HUES64 (cell line): Measurements from ENCODE around the gene EDC4.

Experiments
- H3K27ac ChIP-seq: 2 replicates; pipeline ENCODE4 v1.7.0; 2013; ENCODE audit warnings: low read depth, low read length, inconsistent platforms
- H3K27me3 ChIP-seq: 2 replicates; pipeline ENCODE4 v1.6.1; 2013; ENCODE audit warnings: mild to moderate bottlenecking, low read length; ENCODE audit not compliant: insufficient read depth
- H3K36me3 ChIP-seq: 2 replicates; pipeline ENCODE4 v1.6.1; 2013; ENCODE audit warnings: mild to moderate bottlenecking, low read length; ENCODE audit not compliant: insufficient read depth
- H3K4me1 ChIP-seq: 2 replicates; pipeline ENCODE4 v1.6.1; 2013; ENCODE audit warnings: mild to moderate bottlenecking, low read length, moderate library complexity; ENCODE audit not compliant: insufficient read depth
- H3K4me3 ChIP-seq: 2 replicates; pipeline ENCODE4 v1.5.1; 2013; ENCODE audit warnings: mild to moderate bottlenecking, low read length, moderate library complexity
- H3K9ac ChIP-seq: 2 replicates; pipeline ENCODE4 v1.6.1; 2013; ENCODE audit warnings: mild to moderate bottlenecking, low read depth, low read length
- H3K9me3 ChIP-seq: 2 replicates; pipeline ENCODE4 v1.6.1; 2013; ENCODE audit warnings: low read depth, low read length; ENCODE audit not compliant: insufficient read depth
- WGBS: fragments of 150-250, 120-280 bp; methylation state at CpG from one replicate; pipeline ENCODE4 v1.1.7; 2013; ENCODE audit warnings: missing lambda C conversion rate; 5-methylcytosine and 5-hydroxymethylcytosine counted together

Gene EDC4

DNA sequence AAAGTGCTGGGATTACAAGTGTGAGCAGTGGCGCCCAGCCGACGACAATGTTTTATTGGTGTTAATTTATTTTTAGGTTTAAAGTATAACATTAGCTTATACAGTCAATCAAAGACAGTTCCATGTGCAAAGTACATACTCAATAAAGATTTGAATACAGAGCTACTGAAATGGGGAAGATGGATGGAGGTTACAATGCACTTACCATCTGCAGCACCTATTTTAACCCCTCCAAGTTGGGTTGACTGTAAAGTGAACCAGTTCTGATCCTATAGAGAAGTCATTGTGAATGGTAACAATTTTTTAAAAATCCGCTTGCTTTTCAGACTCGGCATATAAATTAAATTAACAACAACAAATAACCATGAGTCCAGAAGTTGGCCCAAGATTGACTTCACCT, 19.5 kb downstream of the EDC4 start:
- 70% methylated on average over 3 of the region's 5 CpGs for WGBS
- H3K27ac ChIP-seq: peak overlapping the region; percentile 17; the same call in 1 of the 2 replicates

DNA sequence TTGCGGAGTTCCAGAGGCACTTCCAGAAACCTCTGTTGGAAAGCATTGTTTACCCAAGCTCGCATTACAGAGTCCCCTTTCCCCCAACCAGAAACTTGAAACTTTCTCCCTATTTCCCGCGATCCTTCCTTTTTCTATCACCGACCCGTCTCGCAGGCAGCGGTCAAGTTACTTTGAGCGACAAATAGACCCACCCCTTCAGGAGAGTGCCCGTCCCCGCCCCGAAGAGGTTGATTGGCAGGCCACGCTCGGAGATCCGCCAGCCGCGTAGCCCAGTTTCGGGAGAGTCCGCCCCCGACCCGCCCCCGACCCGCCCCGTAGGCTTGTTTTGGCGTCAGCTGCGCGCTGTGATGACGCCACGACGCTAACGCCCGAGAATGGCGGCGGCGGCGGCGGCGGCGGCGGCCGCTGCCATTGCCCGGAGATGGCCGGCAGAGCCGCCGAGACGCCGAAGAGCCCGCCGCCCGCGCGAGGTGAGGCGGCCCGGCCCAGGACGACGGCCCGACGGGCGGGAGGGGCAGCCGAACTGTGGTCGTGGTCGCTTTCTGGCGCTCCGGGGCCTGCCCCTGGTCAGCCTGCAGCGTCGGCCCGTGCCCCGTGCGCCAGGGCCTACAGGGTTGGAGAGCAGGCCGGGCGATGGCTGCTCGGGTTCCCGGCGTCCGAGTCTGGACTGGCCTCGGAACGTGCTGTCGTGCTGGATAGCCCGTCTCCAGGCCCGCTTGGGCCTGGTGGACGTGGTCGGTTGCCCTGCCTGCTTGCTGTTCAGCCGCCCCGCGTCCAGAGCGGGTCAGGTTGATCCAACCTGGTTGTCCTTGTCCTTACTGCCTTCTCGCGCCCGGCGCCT, 20.3 kb downstream of the EDC4 start, which contains the start of gene PSKH1:
Gene PSKH1 (plus strand): TSS at position 356 of the 844 bp plus-strand sequence. CDS start 15,496 bp downstream, outside the sequence.
- no peaks in the 10 kb centered on the region for H3K36me3 ChIP-seq
- H3K4me3 ChIP-seq: peak within 1 kb of the TSS; percentile 100
- peaks cover 12% of the 10 kb centered on the region; the same call in 1 of the 2 replicates for H3K4me1 ChIP-seq
- H3K9ac ChIP-seq: peak within 1 kb of the TSS; percentile 99
- H3K27me3 ChIP-seq: no peaks in the 10 kb centered on the region
- no peaks in the 10 kb centered on the region for H3K9me3 ChIP-seq
- peak within 1 kb of the TSS; percentile 90 for H3K27ac ChIP-seq
- under 1% methylated on average over 90 of the region's 90 CpGs for whole genome bisulfite sequencing

More for the DNA sequence above, 19.5 kb downstream of the EDC4 start:
- Histone ChIP-seq H3K9ac (peak overlapping the region; percentile 55), H3K27me3 (no peaks in the 10 kb centered on the region), H3K9me3 (no peaks in the 10 kb centered on the region), H3K36me3 (no peaks in the 10 kb centered on the region), H3K4me3 (peak overlapping the region; percentile 61), H3K4me1 (peaks cover 12% of the 10 kb centered on the region; the same call in 1 of the 2 replicates)

DNA sequence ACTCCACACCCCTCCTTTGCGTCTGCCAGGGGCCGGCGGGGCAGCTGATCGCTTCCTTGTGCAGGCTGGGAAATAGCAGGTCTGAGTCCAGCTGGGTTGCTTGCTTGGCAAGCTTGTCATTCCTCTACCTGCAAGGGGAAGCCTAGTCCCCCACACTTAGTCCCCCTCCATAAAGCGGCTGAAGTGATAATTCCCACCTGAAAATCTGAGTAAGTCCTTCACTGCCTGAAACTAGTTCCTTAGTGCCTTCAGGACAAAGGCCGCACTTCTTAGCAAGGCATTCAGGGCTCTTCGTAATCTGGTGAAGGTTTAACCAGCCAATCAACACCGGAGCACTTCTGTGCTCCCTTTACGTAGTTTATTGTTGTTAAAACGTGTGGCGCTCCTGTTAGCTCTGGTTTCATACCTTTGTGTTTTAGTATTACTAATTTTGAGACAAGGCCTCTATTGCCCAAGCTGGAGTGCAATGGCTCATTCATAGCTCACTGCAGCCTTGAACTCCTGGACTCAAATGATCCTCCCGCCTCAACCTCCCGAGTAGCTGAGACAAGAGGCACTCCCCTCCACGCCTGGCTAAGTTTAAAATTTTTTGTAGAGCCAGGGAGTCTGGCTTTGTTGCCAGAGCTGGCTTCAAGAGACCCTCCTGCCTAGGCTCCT, 21.0 kb downstream of the EDC4 start:
- Histone ChIP-seq H3K27ac (peak overlapping the region; percentile 90), H3K27me3 (no peaks in the 10 kb centered on the region), H3K4me3 (peak overlapping the region; percentile 100), H3K9me3 (no peaks in the 10 kb centered on the region), H3K9ac (peak overlapping the region; percentile 99), H3K4me1 (peaks cover 12% of the 10 kb centered on the region; the same call in 1 of the 2 replicates), H3K36me3 (no peaks in the 10 kb centered on the region)
- WGBS: 40% methylated on average over 14 of the region's 14 CpGs

- H3K9me3 ChIP-seq: no peaks in the 10 kb centered on the region
- H3K27ac ChIP-seq: no peak overlapping the region
- no peak overlapping the region for H3K9ac ChIP-seq
- no peak overlapping the region for H3K4me3 ChIP-seq
- H3K36me3 ChIP-seq: no peaks in the 10 kb centered on the region
- 94% methylated on average over 3 of the region's 3 CpGs for WGBS
- peaks cover 12% of the 10 kb centered on the region; the same call in 1 of the 2 replicates for H3K4me1 ChIP-seq
- no peaks in the 10 kb centered on the region for H3K27me3 ChIP-seq
These were observed 24.4 kb downstream of the EDC4 start for GRCh38 chr16:67897231-67897630.

- Histone ChIP-seq H3K9me3 (no peaks in the 10 kb centered on the region), H3K27me3 (no peaks in the 10 kb centered on the region), H3K4me1 (no peaks in the 10 kb centered on the region), H3K27ac (no peak overlapping the region), H3K9ac (no peak overlapping the region), H3K36me3 (no peaks in the 10 kb centered on the region), H3K4me3 (no peak overlapping the region)
- 96% methylated on average over 5 of the region's 5 CpGs for WGBS
These were observed 28.9 kb downstream of the EDC4 start for GRCh38 chr16:67901734-67902133.

DNA sequence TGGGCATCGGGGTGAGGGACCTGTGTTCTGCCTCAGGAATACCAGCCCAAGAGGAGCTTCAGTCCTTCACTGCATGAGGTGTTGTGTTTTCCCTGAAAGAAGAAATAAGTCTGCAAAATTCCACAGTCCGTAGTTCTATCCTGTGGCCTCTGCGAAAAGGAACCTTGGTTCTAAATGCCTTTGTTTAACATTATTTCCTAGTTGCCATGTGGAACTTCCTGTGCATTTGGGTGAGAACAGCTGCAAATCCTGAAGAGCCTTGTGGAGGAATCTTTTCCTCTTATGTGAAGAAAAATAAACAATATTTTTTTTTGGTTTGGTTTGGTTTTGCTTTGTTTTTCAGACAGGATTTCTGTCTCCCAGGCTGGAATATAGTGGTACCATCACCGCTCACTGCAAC, 30.0 kb downstream of the EDC4 start:
- H3K36me3 ChIP-seq: no peaks in the 10 kb centered on the region
- H3K27ac ChIP-seq: no peak overlapping the region
- H3K4me1 ChIP-seq: no peaks in the 10 kb centered on the region
- H3K9me3 ChIP-seq: no peaks in the 10 kb centered on the region
- no peaks in the 10 kb centered on the region for H3K27me3 ChIP-seq
- 92% methylated on average over 4 of the region's 4 CpGs for WGBS
- no peak overlapping the region for H3K4me3 ChIP-seq
- H3K9ac ChIP-seq: no peak overlapping the region

DNA sequence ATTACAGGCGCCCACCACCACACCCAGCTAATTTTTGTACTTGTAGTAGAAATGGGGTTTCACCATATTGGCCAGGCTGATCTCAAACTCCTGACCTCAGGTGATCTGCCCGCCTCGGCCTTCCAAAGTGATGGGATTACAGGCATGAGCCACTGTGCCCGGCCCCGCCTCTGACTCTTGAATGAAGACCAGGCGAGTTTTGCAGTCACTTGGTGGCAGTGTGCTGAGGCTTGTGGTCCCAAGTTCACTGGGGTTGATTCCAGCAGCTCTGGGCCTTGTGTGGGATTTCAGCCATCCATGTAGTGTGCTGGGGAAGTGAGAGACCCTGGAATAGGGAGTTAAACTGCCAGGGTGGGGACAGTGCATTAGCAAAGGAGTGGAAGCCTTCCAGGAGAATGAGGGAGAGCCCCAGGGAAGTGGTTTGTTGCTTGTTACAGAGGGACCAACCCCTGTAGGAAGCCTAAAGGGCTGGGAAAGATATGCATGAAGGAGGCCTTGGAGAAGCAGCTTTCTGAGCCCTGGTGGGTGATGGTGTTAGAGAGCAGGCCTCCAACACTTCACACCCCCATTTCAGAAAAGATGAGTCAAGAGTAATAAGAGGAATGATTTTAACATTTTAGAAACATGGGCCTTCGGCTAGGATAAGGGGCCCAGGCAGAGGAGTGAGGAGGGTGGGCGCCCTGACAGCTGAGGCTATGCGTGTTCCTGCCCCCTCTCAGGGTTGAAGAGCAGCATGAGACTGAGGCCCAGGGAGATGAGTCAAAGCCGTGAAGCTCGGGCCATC, 34.7 kb downstream of the EDC4 start:
- 92% methylated on average over 11 of the region's 11 CpGs for WGBS
- H3K9me3 ChIP-seq: no peaks in the 10 kb centered on the region
- H3K27ac ChIP-seq: no peak overlapping the region
- H3K27me3 ChIP-seq: no peaks in the 10 kb centered on the region
- no peaks in the 10 kb centered on the region for H3K4me1 ChIP-seq
- H3K4me3 ChIP-seq: no peak overlapping the region
- H3K36me3 ChIP-seq: peaks cover 26% of the 10 kb centered on the region
- H3K9ac ChIP-seq: no peak overlapping the region

GRCh38 chr16:67909056-67909742, 36.3 kb downstream of the EDC4 start:
- no peaks in the 10 kb centered on the region for H3K4me1 ChIP-seq
- no peak overlapping the region for H3K9ac ChIP-seq
- no peaks in the 10 kb centered on the region for H3K27me3 ChIP-seq
- H3K4me3 ChIP-seq: no peak overlapping the region
- H3K27ac ChIP-seq: no peak overlapping the region
- WGBS: 97% methylated on average over 36 of the region's 36 CpGs
- peaks cover 26% of the 10 kb centered on the region for H3K36me3 ChIP-seq
- H3K9me3 ChIP-seq: no peaks in the 10 kb centered on the region

DNA sequence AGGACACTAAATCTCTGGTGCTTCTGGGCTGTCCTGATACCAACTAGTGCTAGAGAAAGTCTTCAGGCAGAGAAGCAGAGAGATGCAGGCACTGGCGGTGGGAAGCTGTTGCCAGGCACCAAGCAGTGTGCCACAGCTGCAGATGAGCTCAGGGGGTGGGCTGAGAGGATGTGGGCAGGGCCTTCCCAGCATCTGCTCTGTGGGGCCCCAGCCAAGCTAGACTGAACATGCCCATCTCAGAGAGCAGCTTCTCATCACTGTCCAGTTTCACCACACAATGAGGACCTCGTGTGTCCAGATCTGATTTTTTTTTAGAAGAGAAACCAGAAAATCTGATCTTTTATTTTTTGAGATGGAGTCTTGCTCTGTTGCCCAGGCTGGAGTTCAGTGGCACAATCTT, 37.3 kb downstream of the EDC4 start:
- Histone ChIP-seq H3K9ac (no peak overlapping the region), H3K36me3 (peaks cover 26% of the 10 kb centered on the region), H3K27me3 (no peaks in the 10 kb centered on the region), H3K4me3 (no peak overlapping the region), H3K4me1 (peaks cover 6% of the 10 kb centered on the region), H3K27ac (no peak overlapping the region), H3K9me3 (no peaks in the 10 kb centered on the region)
- WGBS: 91% methylated on average over 2 of the region's 2 CpGs

DNA sequence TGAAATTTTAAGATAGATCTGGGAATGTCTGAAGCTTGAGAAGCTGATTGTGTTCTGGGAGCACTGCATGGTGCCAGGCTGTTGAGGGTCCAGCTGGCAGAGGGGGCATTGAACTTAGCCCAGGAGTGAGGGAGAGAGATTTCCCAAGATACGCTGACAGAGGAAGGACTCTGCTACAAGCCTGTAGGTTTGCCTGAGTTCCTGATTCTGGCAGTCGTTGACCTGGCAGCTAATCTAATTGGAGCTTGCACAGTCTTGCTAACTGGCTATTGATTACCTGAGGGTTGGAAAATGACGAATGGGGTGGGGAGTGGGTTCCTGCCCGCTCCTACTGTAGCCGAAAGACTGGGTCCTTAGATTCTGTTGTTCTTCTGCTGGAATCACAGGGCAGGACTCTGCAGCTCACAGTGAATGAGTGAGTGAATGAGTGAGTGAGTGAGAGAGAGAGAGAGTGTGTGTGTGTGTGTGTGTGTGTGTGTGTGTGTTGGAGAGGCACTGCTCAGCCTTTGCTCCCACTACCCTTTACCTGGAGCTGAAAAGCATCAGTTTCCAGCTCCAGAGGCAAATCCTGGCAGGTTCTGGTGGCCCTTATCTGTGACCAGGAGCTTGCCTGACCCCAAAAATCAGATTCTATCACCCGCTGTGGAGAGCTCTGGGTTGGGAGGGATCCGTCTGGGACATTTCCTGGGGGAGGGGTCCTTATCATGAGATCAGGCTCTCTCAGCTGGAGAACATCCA, 42.1 kb downstream of the EDC4 start:
- Histone ChIP-seq H3K4me1 (peaks cover 14% of the 10 kb centered on the region), H3K27ac (no peak overlapping the region), H3K4me3 (no peak overlapping the region), H3K9me3 (no peaks in the 10 kb centered on the region), H3K9ac (peak overlapping the region; percentile 3; the same call in 1 of the 2 replicates), H3K36me3 (peaks cover 19% of the 10 kb centered on the region), H3K27me3 (no peaks in the 10 kb centered on the region)
- WGBS: 73% methylated on average over 6 of the region's 7 CpGs
